Prostate gland (tissue), 2 donors: ENCODE measurements around the gene HAGH.

Experiments
- POLR2A ChIP-seq: fragments of 450-650 bp; IDR thresholded peaks from one replicate; pipeline ENCODE4 v1.6.1; 2016; ENCODE audit warnings: antibody characterized with exemption, mild to moderate bottlenecking
- POLR2AphosphoS5 ChIP-seq: sonication (generic); formaldehyde crosslinking; IDR thresholded peaks from one replicate; pipeline ENCODE4 v1.6.1; 2017; ENCODE audit warnings: antibody characterized with exemption
- TF ChIP-seq, protein P1 (sequence below), 4 experiments: fragments of 200-600 bp in 2 of 4; fragments of 450-650 bp in 2 of 4; sonication (generic) in 2 of 4; IDR thresholded peaks; 1 replicate in 3 of 4; 2 replicates in 1 of 4; pipeline ENCODE4 v1.5.1; 2016 to 2019; ENCODE audit warnings: antibody characterized with exemption in 4 of 4, mild to moderate bottlenecking in 2 of 4, moderate library complexity in 2 of 4

DNA sequence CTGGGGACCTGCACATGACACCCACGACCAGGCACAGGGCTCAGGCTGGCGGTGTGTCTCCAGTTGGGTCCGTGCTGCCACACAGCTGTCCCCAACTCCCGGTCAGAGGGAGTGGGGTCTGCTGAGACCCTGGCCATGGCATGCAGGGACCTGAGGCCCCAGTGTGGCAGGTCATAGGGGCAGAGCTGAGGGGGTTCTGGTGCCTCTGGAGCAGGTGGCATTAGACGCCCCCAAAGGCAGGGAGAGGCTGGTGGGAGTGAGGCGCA lies 39.6 kb downstream of the HAGH start:
- TF ChIP-seq, protein P1, sequence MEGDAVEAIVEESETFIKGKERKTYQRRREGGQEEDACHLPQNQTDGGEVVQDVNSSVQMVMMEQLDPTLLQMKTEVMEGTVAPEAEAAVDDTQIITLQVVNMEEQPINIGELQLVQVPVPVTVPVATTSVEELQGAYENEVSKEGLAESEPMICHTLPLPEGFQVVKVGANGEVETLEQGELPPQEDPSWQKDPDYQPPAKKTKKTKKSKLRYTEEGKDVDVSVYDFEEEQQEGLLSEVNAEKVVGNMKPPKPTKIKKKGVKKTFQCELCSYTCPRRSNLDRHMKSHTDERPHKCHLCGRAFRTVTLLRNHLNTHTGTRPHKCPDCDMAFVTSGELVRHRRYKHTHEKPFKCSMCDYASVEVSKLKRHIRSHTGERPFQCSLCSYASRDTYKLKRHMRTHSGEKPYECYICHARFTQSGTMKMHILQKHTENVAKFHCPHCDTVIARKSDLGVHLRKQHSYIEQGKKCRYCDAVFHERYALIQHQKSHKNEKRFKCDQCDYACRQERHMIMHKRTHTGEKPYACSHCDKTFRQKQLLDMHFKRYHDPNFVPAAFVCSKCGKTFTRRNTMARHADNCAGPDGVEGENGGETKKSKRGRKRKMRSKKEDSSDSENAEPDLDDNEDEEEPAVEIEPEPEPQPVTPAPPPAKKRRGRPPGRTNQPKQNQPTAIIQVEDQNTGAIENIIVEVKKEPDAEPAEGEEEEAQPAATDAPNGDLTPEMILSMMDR (IDR thresholded peaks at IDR 0.05), result no peak
- no peak for TF ChIP-seq POLR2A
- TF ChIP-seq POLR2AphosphoS5, result no peak
